IMR-90 (cell line): ENCODE results near the gene MICALL2. TPM values are rescaled to one million over a fixed set of nuclear protein-coding genes. Genes with fewer than 3 reads are reported as not detected.
A peak's percentile ranks its signal among the peaks of the same experiment; 100 is the strongest.

Source experiments
- ATAC-seq: fragments of 200-7000 bp; cut with Tn5 transposase; 2 replicates; pipeline ENCODE4 v1.9.1; 2020; ENCODE audit warnings: low read depth, mild to moderate bottlenecking, moderate library complexity
- BruUV-seq: library from RNA; stranded (reverse); fragments of 400-500 nt; replicated peaks from 2 replicates; lab custom pipeline; 2021; lab: Mats Ljungman, UMichigan
- CTCF ChIA-PET: fragments of 300-600 bp; formaldehyde crosslinking; extraction: SDS; loops from one replicate; lab custom pipeline; 2021; ENCODE audit warnings: antibody characterized with exemption; lab: Yijun Ruan, JAX
- POLR2A ChIA-PET: fragments of 300-600 bp; sonication (Branson Sonifier 250); formaldehyde crosslinking; loops from one replicate; lab custom pipeline; 2022; ENCODE audit warnings: antibody characterized with exemption; ENCODE audit not compliant: unreplicated experiment; lab: Charles Lee
- DNase-seq: peaks from one replicate; pipeline ENCODE4 v3.0.0; 2013
- H2AFZ ChIP-seq: replicated peaks from 2 replicates; pipeline ENCODE3; 2013; ENCODE audit warnings: low read length, mild to moderate bottlenecking; ENCODE audit not compliant: poor library complexity
- H2AK5ac ChIP-seq: 2 replicates; pipeline ENCODE4 v1.6.1; 2013; ENCODE audit warnings: low read depth, low read length, inconsistent platforms
- H2AK9ac ChIP-seq: replicated peaks from 2 replicates; pipeline ENCODE3; 2013; ENCODE audit warnings: mild to moderate bottlenecking, low read depth, low read length, moderate library complexity; ENCODE audit not compliant: poor library complexity
- H2BK120ac ChIP-seq: 2 replicates; pipeline ENCODE4 v1.6.1; 2013; ENCODE audit warnings: low read depth, low read length, inconsistent platforms
- H2BK15ac ChIP-seq: 3 replicates; pipeline ENCODE4 v1.6.1; 2013; ENCODE audit warnings: low read depth, low read length, inconsistent platforms
- H2BK20ac ChIP-seq: 2 replicates; pipeline ENCODE4 v1.6.1; 2013; ENCODE audit warnings: low read depth, mild to moderate bottlenecking, inconsistent platforms, low read length, moderate library complexity
- H2BK5ac ChIP-seq: 2 replicates; pipeline ENCODE4 v1.6.1; 2013; ENCODE audit warnings: mild to moderate bottlenecking, low read depth, low read length, inconsistent platforms; ENCODE audit not compliant: poor library complexity, severe bottlenecking
- H3K14ac ChIP-seq: replicated peaks from 2 replicates; pipeline ENCODE4 v1.6.1; 2013; ENCODE audit warnings: low read depth, low read length, inconsistent platforms
- H3K18ac ChIP-seq: 2 replicates; pipeline ENCODE4 v1.6.1; 2013; ENCODE audit warnings: low read depth, low read length, control low read depth
- H3K23ac ChIP-seq: 2 replicates; pipeline ENCODE4 v1.6.1; 2013; ENCODE audit warnings: low read depth, low read length, inconsistent platforms
- H3K27ac ChIP-seq: 2 replicates; pipeline ENCODE4 v1.5.1; 2013; ENCODE audit warnings: mild to moderate bottlenecking, control low read depth, low read length; ENCODE audit not compliant: insufficient read depth
- H3K27me3 ChIP-seq: 2 replicates; pipeline ENCODE4 v1.6.1; 2013; ENCODE audit warnings: low read length; ENCODE audit not compliant: control insufficient read depth, insufficient read depth
- H3K36me3 ChIP-seq: 2 replicates; pipeline ENCODE4 v1.6.1; 2013; ENCODE audit warnings: low read length, mixed read lengths; ENCODE audit not compliant: control insufficient read depth, insufficient read depth
- H3K4ac ChIP-seq: 2 replicates; pipeline ENCODE4 v1.6.1; 2013; ENCODE audit warnings: low read depth, low read length, inconsistent platforms
- H3K4me1 ChIP-seq: 2 replicates; pipeline ENCODE4 v1.6.1; 2013; ENCODE audit warnings: low read length, mixed read lengths; ENCODE audit not compliant: control insufficient read depth, insufficient read depth
- H3K4me2 ChIP-seq: 2 replicates; pipeline ENCODE4 v1.6.1; 2013; ENCODE audit warnings: low read depth, mild to moderate bottlenecking, control low read depth, low read length, moderate library complexity
- H3K4me3 ChIP-seq: 2 replicates; pipeline ENCODE4 v1.5.1; 2013; ENCODE audit warnings: low read depth, mild to moderate bottlenecking, control low read depth, low read length, moderate library complexity; ENCODE audit not compliant: insufficient read depth
- H3K56ac ChIP-seq: 2 replicates; pipeline ENCODE4 v1.6.1; 2013; ENCODE audit warnings: low read length, inconsistent platforms; ENCODE audit not compliant: insufficient read depth; ENCODE audit errors: extremely low read depth
- H3K79me1 ChIP-seq, 2 experiments: 2 replicates each; pipeline ENCODE4 v1.6.1; 2013; ENCODE audit warnings: low read length in 2 of 2, inconsistent platforms in 1 of 2, low read depth in 1 of 2
- H3K9ac ChIP-seq: 2 replicates; pipeline ENCODE4 v1.6.1; 2013; ENCODE audit warnings: low read depth, low read length, control low read depth
- H3K9me1 ChIP-seq: 2 replicates; pipeline ENCODE4 v1.6.1; 2013; ENCODE audit warnings: low read length, inconsistent platforms; ENCODE audit not compliant: insufficient read depth
- H3K9me3 ChIP-seq: 2 replicates; pipeline ENCODE4 v1.6.1; 2013; ENCODE audit warnings: low read length; ENCODE audit not compliant: control insufficient read depth, insufficient read depth
- H4K20me1 ChIP-seq: 2 replicates; pipeline ENCODE4 v1.6.1; 2013; ENCODE audit warnings: low read length, inconsistent platforms; ENCODE audit not compliant: insufficient read depth
- H4K5ac ChIP-seq: 2 replicates; pipeline ENCODE4 v1.6.1; 2013; ENCODE audit warnings: mild to moderate bottlenecking, low read depth, low read length, control low read depth
- H4K8ac ChIP-seq, 2 experiments: 2 replicates each; pipeline ENCODE4 v1.6.1; 2013; ENCODE audit warnings: low read depth in 2 of 2, low read length in 2 of 2, control low read depth in 1 of 2, inconsistent platforms in 1 of 2
- H4K91ac ChIP-seq: 2 replicates; pipeline ENCODE4 v1.6.1; 2013; ENCODE audit warnings: low read depth, low read length, inconsistent platforms; ENCODE audit not compliant: insufficient read depth
- BHLHE40 ChIP-seq: fragments of 150-350 bp; IDR thresholded peaks from 2 replicates; pipeline ENCODE4 v1.6.1; 2016; ENCODE audit warnings: mild to moderate bottlenecking, low read depth, low read length
- CEBPB ChIP-seq: IDR thresholded peaks from 2 replicates; pipeline ENCODE4 v1.6.1; 2012; ENCODE audit warnings: low read depth, low read length, improper control_type of control experiment
- CHD1 ChIP-seq: IDR thresholded peaks from 2 replicates; pipeline ENCODE4 v1.6.1; 2012; ENCODE audit warnings: low read depth, low read length, improper control_type of control experiment
- CTCF ChIP-seq: conservative IDR thresholded peaks from 2 replicates; pipeline ENCODE4 v1.5.1; 2012; ENCODE audit warnings: mild to moderate bottlenecking, low read depth, low read length, improper control_type of control experiment
- ELK1 ChIP-seq: fragments of 150-350 bp; IDR thresholded peaks from 2 replicates; pipeline ENCODE4 v1.6.1; 2016; ENCODE audit warnings: low read depth, mild to moderate bottlenecking, low read length, moderate library complexity, borderline replicate concordance
- FOS ChIP-seq: fragments of 150-350 bp; IDR thresholded peaks from 2 replicates; pipeline ENCODE4 v1.6.1; 2016; ENCODE audit warnings: low read depth, low read length
- MAFK ChIP-seq: IDR thresholded peaks from 2 replicates; pipeline ENCODE4 v1.6.1; 2012; ENCODE audit warnings: low read depth, low read length, improper control_type of control experiment
- MAZ ChIP-seq: IDR thresholded peaks from 2 replicates; pipeline ENCODE4 v1.6.1; 2012; ENCODE audit warnings: low read depth, mild to moderate bottlenecking, low read length, improper control_type of control experiment, moderate library complexity, borderline replicate concordance
- MXI1 ChIP-seq: IDR thresholded peaks from 2 replicates; pipeline ENCODE4 v1.6.1; 2012; ENCODE audit warnings: low read depth, mild to moderate bottlenecking, low read length, moderate library complexity, borderline replicate concordance
- NFE2L2 ChIP-seq: fragments of 150-350 bp; IDR thresholded peaks from 2 replicates; pipeline ENCODE4 v1.6.1; 2016; ENCODE audit warnings: low read depth, mild to moderate bottlenecking, low read length
- POLR2A ChIP-seq: IDR thresholded peaks from 2 replicates; pipeline ENCODE4 v1.6.1; 2012; ENCODE audit warnings: mild to moderate bottlenecking, low read depth, low read length
- RAD21 ChIP-seq: IDR thresholded peaks from 2 replicates; pipeline ENCODE4 v1.6.1; 2012; ENCODE audit warnings: low read length, improper control_type of control experiment
- RCOR1 ChIP-seq: IDR thresholded peaks from 2 replicates; pipeline ENCODE4 v1.6.1; 2012; ENCODE audit warnings: mild to moderate bottlenecking, low read length, improper control_type of control experiment; ENCODE audit not compliant: insufficient replicate concordance
- RFX5 ChIP-seq: IDR thresholded peaks from 2 replicates; pipeline ENCODE4 v1.8.0; 2012; ENCODE audit warnings: low read depth, mild to moderate bottlenecking, low read length, moderate library complexity
- SMC3 ChIP-seq: fragments of 150-350 bp; IDR thresholded peaks from 2 replicates; pipeline ENCODE4 v1.6.1; 2016; ENCODE audit warnings: low read depth, mild to moderate bottlenecking, antibody characterized with exemption, low read length, moderate library complexity
- USF2 ChIP-seq: fragments of 150-350 bp; IDR thresholded peaks from 2 replicates; pipeline ENCODE4 v1.6.1; 2017; ENCODE audit warnings: mild to moderate bottlenecking, antibody characterized with exemption, low read length, low read depth
- WGBS, 2 experiments: methylation state at CpG; one replicate each; pipeline versions ENCODE4 v1.1.5 to v1.1.7; 2013; ENCODE audit warnings: missing lambda C conversion rate in 2 of 2; ENCODE audit not compliant: insufficient read length in 1 of 2; ENCODE audit errors: extremely low coverage in 2 of 2; 5-methylcytosine and 5-hydroxymethylcytosine counted together
- dilution Hi-C: fragments of 300-500 bp; cut with HindIII; formaldehyde crosslinking; loops from one replicate; pipeline ENCODE4 v1.14.3; 2018; ENCODE audit warnings: low sequenced_read_pairs; ENCODE audit not compliant: unreplicated experiment
- in situ Hi-C: fragments of 300-500 bp; cut with MboI; formaldehyde crosslinking; loops from 3 replicates; pipeline ENCODE4 v1.14.3; 2019; ENCODE audit warnings: low sequenced_read_pairs, inconsistent platforms, mixed read lengths
- intact Hi-C: fragments of 100-400 bp; cut with micrococcal nuclease; formaldehyde crosslinking; loops from 2 replicates; pipeline ENCODE4 v1.10.0; 2022
- polyA plus RNA-seq, 3 experiments: library from polyadenylated mRNA; depleted of rRNA; stranded (reverse); fragments of >200 nt; gene quantifications; 2 replicates each; pipeline ENCODE4 v1.2.3, GENCODE V29; 2012; ENCODE audit warnings: low replicate concordance in 1 of 3
- total RNA-seq: library from RNA; depleted of rRNA; stranded (reverse); fragments of >200 nt; gene quantifications from 2 replicates; pipeline ENCODE4 v1.2.3, GENCODE V29; 2012

The MICALL2 gene
- total and polyA plus RNA-seq, 2 of the 4 experiments (the other 2 are of a cell fraction), result 6.6 to 34.1 TPM

- H3K79me1 ChIP-seq, result no peaks in the 10 kb centered on the region
- WGBS, 2 experiments, result no CpG with 5 or more reads among the region's 4 CpGs
- no peak overlapping the region for H4K91ac ChIP-seq
- no peak overlapping the region for H2BK15ac ChIP-seq
- H2AK5ac ChIP-seq, result no peak overlapping the region
- H3K9me1 ChIP-seq, result no peaks in the 10 kb centered on the region
- H4K20me1 ChIP-seq, result no peaks in the 10 kb centered on the region
- peaks cover 20% of the 10 kb centered on the region for H3K9me3 ChIP-seq
- no peak overlapping the region for H3K23ac ChIP-seq
- H3K4me3 ChIP-seq, result no peak overlapping the region
- H2BK5ac ChIP-seq, result no peak overlapping the region
- no TSS peak for BruUV-seq
- no peak overlapping the region for H3K4ac ChIP-seq
- no peak overlapping the region for H3K56ac ChIP-seq
- no peak overlapping the region for H3K4me2 ChIP-seq
- H3K27ac ChIP-seq, result no peak overlapping the region
- dilution Hi-C loops (no loop called here), intact Hi-C loops (no loop called here), in situ Hi-C loops (no loop called here)
- no peak overlapping the region for H4K8ac ChIP-seq
- no peaks in the 10 kb centered on the region for H3K4me1 ChIP-seq
- ChIA-PET POLR2A (no interaction called here), CTCF (no interaction called here)
- TF ChIP-seq POLR2A (no peak), USF2 (no peak), RFX5 (no peak), CHD1 (no peak), MAZ (no peak), MAFK (no peak), CEBPB (no peak), ELK1 (no peak), FOS (no peak), NFE2L2 (no peak), RCOR1 (no peak), BHLHE40 (no peak), RAD21 (no peak), CTCF (no peak), MXI1 (no peak), SMC3 (no peak)
- peak overlapping the region; percentile 65 for H2AK9ac ChIP-seq
- no peak overlapping the region for H2BK20ac ChIP-seq
- no peak overlapping the region for H3K14ac ChIP-seq
- DNase-seq (no peak), ATAC-seq (no peak)
- H2BK120ac ChIP-seq, result no peak overlapping the region
- peaks cover 50% of the 10 kb centered on the region for H3K27me3 ChIP-seq
- no peaks in the 10 kb centered on the region for H3K36me3 ChIP-seq
- no peak overlapping the region for H4K5ac ChIP-seq
- no peak overlapping the region for H2AFZ ChIP-seq
- H3K18ac ChIP-seq, result no peak overlapping the region
- no peak overlapping the region for H3K9ac ChIP-seq
Observed at GRCh38 chr7:1394371-1394770, 64.9 kb downstream of the MICALL2 start.
